Naive thymus-derived CD4-positive, alpha-beta T cell (primary cell): ENCODE data around the gene ENTPD6. TPM values are rescaled to one million over a fixed set of nuclear protein-coding genes. Genes with fewer than 3 reads are reported as not detected.
"Not testable (repeated sequence)": the region's sequence is repeated elsewhere in the genome, so short reads cannot be mapped to it uniquely, and the experiment has no call there.

Source experiments
- ATAC-seq: fragments of 150-1000 bp; cut with Tn5 transposase; 2 replicates; pipeline ENCODE4 v1.10.0; 2021; ENCODE audit warnings: mild to moderate bottlenecking, moderate library complexity
- CTCF ChIA-PET: fragments of 350-600 bp; sonication (Branson Sonifier 250); formaldehyde crosslinking; loops from one replicate; lab custom pipeline; 2021; ENCODE audit warnings: antibody characterized with exemption; lab: Charles Lee
- POLR2A ChIA-PET: fragments of 350-600 bp; sonication (Branson Sonifier 250); formaldehyde crosslinking; loops from one replicate; lab custom pipeline; 2021; ENCODE audit warnings: antibody characterized with exemption, inconsistent platforms; lab: Charles Lee
- DNase-seq, 9 donors: peaks; one replicate each; pipeline versions ENCODE4 v3.0.0 to v3.0.0-alpha.2; 2020 to 2022; ENCODE audit warnings: mixed read lengths in 1 of 9
- H3K27ac ChIP-seq: one replicate; pipeline ENCODE4 v1.7.0; 2013; ENCODE audit warnings: mild to moderate bottlenecking, low read depth, low read length, moderate library complexity
- H3K27me3 ChIP-seq, 2 donors: one replicate each; pipeline ENCODE4 v1.7.0; 2013; ENCODE audit warnings: low read length in 2 of 2, mild to moderate bottlenecking in 2 of 2, moderate library complexity in 2 of 2; ENCODE audit not compliant: control insufficient read depth in 2 of 2, insufficient read depth in 2 of 2
- H3K36me3 ChIP-seq, 3 experiments: 1 replicate in 2 of 3; 2 replicates in 1 of 3; pipeline ENCODE4 v1.7.0; 2013; ENCODE audit warnings: low read length in 3 of 3, mild to moderate bottlenecking in 3 of 3, moderate library complexity in 1 of 3; ENCODE audit not compliant: insufficient read depth in 3 of 3, control insufficient read depth in 2 of 3
- H3K4me1 ChIP-seq, 2 donors: one replicate each; pipeline ENCODE4 v1.7.0; 2013; ENCODE audit warnings: low read length in 2 of 2, mild to moderate bottlenecking in 2 of 2, moderate library complexity in 1 of 2; ENCODE audit not compliant: control insufficient read depth in 2 of 2, insufficient read depth in 2 of 2
- H3K4me3 ChIP-seq: 2 replicates; pipeline ENCODE4 v1.7.0; 2013; ENCODE audit warnings: mild to moderate bottlenecking, low read length
- H3K9me3 ChIP-seq, 3 experiments: 1 replicate in 2 of 3; 2 replicates in 1 of 3; pipeline ENCODE4 v1.7.0; 2013; ENCODE audit warnings: low read length in 3 of 3; ENCODE audit not compliant: control insufficient read depth in 2 of 3
- H3K27ac Mint-ChIP-seq, 9 donors: one replicate each; pipeline ENCODE4 v1.8.0; 2020 to 2022; ENCODE audit warnings: mixed read lengths in 9 of 9, mild to moderate bottlenecking in 8 of 9, moderate library complexity in 5 of 9, inconsistent platforms in 2 of 9
- H3K27me3 Mint-ChIP-seq, 5 donors: one replicate each; pipeline ENCODE4 v1.8.0; 2021 to 2022; ENCODE audit warnings: mixed read lengths in 5 of 5, mild to moderate bottlenecking in 1 of 5
- H3K36me3 Mint-ChIP-seq, 5 donors: one replicate each; pipeline ENCODE4 v1.8.0; 2020 to 2022; ENCODE audit warnings: mixed read lengths in 5 of 5, mild to moderate bottlenecking in 3 of 5, inconsistent platforms in 1 of 5
- H3K4me1 Mint-ChIP-seq, 7 donors: one replicate each; pipeline ENCODE4 v1.8.0; 2020 to 2022; ENCODE audit warnings: mixed read lengths in 7 of 7, mild to moderate bottlenecking in 3 of 7, inconsistent platforms in 1 of 7
- H3K4me3 Mint-ChIP-seq, 10 donors: one replicate each; pipeline ENCODE4 v1.8.0; 2020 to 2022; ENCODE audit warnings: mild to moderate bottlenecking in 10 of 10, mixed read lengths in 10 of 10, moderate library complexity in 6 of 10, inconsistent platforms in 2 of 10
- H3K9me3 Mint-ChIP-seq, 11 donors: one replicate each; pipeline ENCODE4 v1.8.0; 2020 to 2022; ENCODE audit warnings: mixed read lengths in 11 of 11, mild to moderate bottlenecking in 4 of 11, inconsistent platforms in 1 of 11, moderate library complexity in 1 of 11
- intact Hi-C, 2 donors: fragments of 100-400 bp; cut with micrococcal nuclease; formaldehyde crosslinking; loops; one replicate each; pipeline ENCODE4 v1.15.1; 2023
- polyA plus RNA-seq, 2 donors: library from polyadenylated mRNA; unstranded; fragments of 300-500 nt; fragmentation: Illumina TruSeq; gene quantifications; one replicate each; pipeline ENCODE4 v1.2.3, GENCODE V29; 2021
- total RNA-seq, 6 experiments: library from RNA in 5 of 6; stranded (reverse) in 5 of 6; gene quantifications; 1 replicate in 5 of 6; 2 replicates in 1 of 6; pipeline ENCODE4 v1.2.3 and lab custom pipeline; 2021 to 2026

The ENTPD6 gene
- total and polyA plus RNA-seq, 7 experiments from 2014 or later: 41.1 to 108 (median 68.6) TPM

DNA sequence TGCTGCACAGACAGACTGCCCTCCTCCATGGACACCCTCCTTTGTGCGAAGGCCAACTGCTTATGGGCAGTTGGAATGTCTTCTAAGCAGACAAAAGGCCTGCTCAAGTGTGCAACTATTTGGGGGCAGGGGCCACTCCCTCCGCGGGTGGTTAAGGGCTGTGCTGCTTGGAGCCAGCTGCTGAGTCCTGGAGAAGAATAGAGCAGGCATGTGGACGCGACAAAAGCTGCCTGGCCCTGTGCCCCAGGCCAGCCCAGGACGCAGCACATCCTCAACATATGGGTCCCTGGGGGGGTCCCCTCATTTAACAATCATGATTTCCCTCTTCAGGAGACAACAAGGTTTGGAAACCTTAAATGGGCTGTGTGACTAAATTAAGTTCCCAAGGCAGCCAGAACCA is 45.5 kb upstream of the ENTPD6 start:
- no peak overlapping the region for H3K27ac Mint-ChIP-seq
- POLR2A ChIA-PET: no interaction called here
- Histone ChIP-seq H3K27me3 (no peaks in the 10 kb centered on the region), H3K36me3 (no peaks in the 10 kb centered on the region), H3K4me1 (peaks cover 0 to 12% of the 10 kb centered on the region in 2 donors), H3K27ac (no peak overlapping the region), H3K9me3 (no peaks in the 10 kb centered on the region), H3K4me3 (no peak overlapping the region)
- peaks cover 0 to 2% (median 0%) of the 10 kb centered on the region in 11 donors for H3K9me3 Mint-ChIP-seq
- ATAC-seq (no peak), DNase-seq (no peak)
- H3K36me3 Mint-ChIP-seq: no peaks in the 10 kb centered on the region
- CTCF ChIA-PET: no interaction called here
- peaks cover 4 to 26% (median 8%) of the 10 kb centered on the region in 5 donors for H3K27me3 Mint-ChIP-seq
- peak overlapping the region in 5 of 10 donors; percentile 11 to 62 (median 39) for H3K4me3 Mint-ChIP-seq
- H3K4me1 Mint-ChIP-seq: peaks cover 5 to 7% (median 6%) of the 10 kb centered on the region in 7 donors
- intact Hi-C loops: no loop called here

DNA sequence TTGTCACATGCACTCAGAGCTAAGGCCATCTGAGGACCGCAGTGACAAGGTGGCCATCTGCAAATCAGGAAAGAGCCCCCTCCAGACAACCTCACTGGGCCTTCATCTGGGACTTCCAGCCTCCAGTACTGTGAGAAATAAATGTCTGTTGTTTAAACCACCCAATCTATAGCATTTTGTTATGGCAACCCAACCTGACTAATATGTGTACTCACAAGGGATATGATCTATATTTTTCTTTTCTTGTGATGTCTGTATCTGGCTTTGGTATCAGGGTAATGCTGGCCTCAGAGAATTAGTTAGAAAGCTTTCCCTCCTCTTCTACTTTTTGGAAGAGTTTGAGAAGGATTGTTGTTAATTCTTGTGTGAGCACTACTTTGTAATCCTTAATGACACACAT is 37.5 kb upstream of the ENTPD6 start:
- Mint-ChIP-seq H3K27ac (no peak overlapping the region), H3K4me3 (no peak overlapping the region), H3K9me3 (peaks cover 0 to 5% (median 0%) of the 10 kb centered on the region in 11 donors), H3K4me1 (peaks cover 0 to 7% (median 0%) of the 10 kb centered on the region in 7 donors), H3K27me3 (peaks cover 0 to 16% (median 3%) of the 10 kb centered on the region in 5 donors), H3K36me3 (no peaks in the 10 kb centered on the region)
- ChIA-PET POLR2A (no interaction called here), CTCF (no interaction called here)
- Histone ChIP-seq H3K36me3 (no peaks in the 10 kb centered on the region), H3K4me3 (no peak overlapping the region), H3K27me3 (no peaks in the 10 kb centered on the region), H3K27ac (no peak overlapping the region), H3K4me1 (no peaks in the 10 kb centered on the region), H3K9me3 (no peaks in the 10 kb centered on the region)
- intact Hi-C loops: no loop called here
- ATAC-seq: no peak
- DNase-seq: no peak

DNA sequence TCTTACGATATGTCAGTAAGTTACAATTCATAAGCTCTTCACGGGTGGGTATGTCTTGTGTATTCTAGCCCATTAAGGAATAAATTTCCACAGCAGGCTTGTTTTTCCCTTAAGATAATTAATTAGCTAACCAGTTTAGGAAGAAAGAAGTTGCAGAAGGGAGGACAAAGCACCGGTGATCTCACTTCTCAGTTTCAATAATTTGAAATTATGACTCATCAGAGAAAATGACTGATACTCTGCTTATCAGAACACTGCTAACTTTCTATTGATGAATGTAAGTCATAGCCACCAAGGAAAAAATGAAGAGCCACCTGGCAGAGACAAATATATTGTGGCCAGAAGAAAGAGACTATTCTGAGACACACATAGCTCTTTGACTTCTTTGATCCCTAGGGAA is 35.0 kb upstream of the ENTPD6 start:
- no peak for DNase-seq
- H3K4me3 ChIP-seq: no peak overlapping the region
- no peak overlapping the region for H3K27ac Mint-ChIP-seq
- H3K27ac ChIP-seq: no peak overlapping the region
- intact Hi-C loops: no loop called here
- ATAC-seq: no peak
- POLR2A ChIA-PET: no interaction called here
- no peaks in the 10 kb centered on the region for H3K27me3 ChIP-seq
- CTCF ChIA-PET: no interaction called here
- no peaks in the 10 kb centered on the region for H3K36me3 ChIP-seq
- peaks cover 0 to 5% (median 0%) of the 10 kb centered on the region in 7 donors for H3K4me1 Mint-ChIP-seq
- no peaks in the 10 kb centered on the region for H3K4me1 ChIP-seq
- H3K27me3 Mint-ChIP-seq: peaks cover 0 to 25% (median 5%) of the 10 kb centered on the region in 5 donors
- H3K9me3 Mint-ChIP-seq: peaks cover 0 to 23% (median 0%) of the 10 kb centered on the region in 11 donors
- no peaks in the 10 kb centered on the region for H3K36me3 Mint-ChIP-seq
- H3K9me3 ChIP-seq: no peaks in the 10 kb centered on the region
- no peak overlapping the region for H3K4me3 Mint-ChIP-seq

DNA sequence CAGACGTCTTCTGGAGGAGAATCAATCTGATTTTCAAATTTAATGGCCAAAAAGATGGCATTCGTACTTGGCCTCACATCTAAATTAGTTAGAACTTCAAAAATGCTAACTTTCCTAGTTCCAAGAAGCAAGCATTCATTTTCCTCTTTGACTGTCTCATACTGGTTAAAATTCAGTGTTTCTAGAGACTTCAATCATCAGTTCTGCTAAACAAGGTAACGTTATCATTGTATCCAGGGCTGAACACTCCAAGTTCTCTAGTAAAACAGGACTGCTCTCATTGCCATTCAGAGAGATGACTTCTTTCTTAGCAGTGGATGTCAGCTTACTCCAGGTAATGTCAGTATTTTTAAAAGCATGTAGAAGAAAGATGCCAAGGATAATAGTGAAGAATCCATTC is 34.6 kb upstream of the ENTPD6 start:
- H3K27ac Mint-ChIP-seq: no peak overlapping the region
- POLR2A ChIA-PET: no interaction called here

DNA sequence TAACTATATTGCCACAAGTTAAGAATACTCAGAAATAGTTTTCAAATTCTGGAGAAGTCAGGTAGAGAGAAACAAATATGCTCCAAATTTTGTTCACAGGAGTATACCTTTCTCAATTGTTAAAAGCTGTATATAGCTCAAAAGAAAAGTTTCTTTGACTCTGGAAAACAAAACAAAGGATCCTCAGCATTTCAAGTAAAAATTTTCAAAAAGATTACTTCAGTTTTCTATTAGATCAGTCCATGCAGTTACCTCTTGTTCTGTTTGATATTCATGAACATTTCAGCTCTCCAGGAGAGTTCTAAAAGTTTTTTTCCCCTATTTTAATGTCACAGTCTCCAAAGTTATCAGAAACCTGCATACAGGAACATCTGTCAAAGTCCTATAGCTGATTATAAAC is 30.4 kb upstream of the ENTPD6 start:
- H3K36me3 ChIP-seq: no peaks in the 10 kb centered on the region
- no peaks in the 10 kb centered on the region for H3K4me1 ChIP-seq
- H3K9me3 Mint-ChIP-seq: peaks cover 0 to 23% (median 0%) of the 10 kb centered on the region in 11 donors
- peaks cover 0 to 5% (median 0%) of the 10 kb centered on the region in 5 donors for H3K36me3 Mint-ChIP-seq
- H3K27ac ChIP-seq: no peak overlapping the region
- H3K9me3 ChIP-seq: no peaks in the 10 kb centered on the region
- DNase-seq (no peak), ATAC-seq (no peak)
- H3K4me3 ChIP-seq: no peak overlapping the region
- H3K4me3 Mint-ChIP-seq: no peak overlapping the region
- ChIA-PET CTCF (no interaction called here), POLR2A (no interaction called here)
- intact Hi-C loops: no loop called here
- no peak overlapping the region for H3K27ac Mint-ChIP-seq
- H3K27me3 ChIP-seq: no peaks in the 10 kb centered on the region
- peaks cover 0 to 5% (median 0%) of the 10 kb centered on the region in 7 donors for H3K4me1 Mint-ChIP-seq
- H3K27me3 Mint-ChIP-seq: peaks cover 5 to 34% (median 14%) of the 10 kb centered on the region in 5 donors

More for the DNA sequence above, 34.6 kb upstream of the ENTPD6 start:
- Histone ChIP-seq H3K27me3 (no peaks in the 10 kb centered on the region), H3K4me3 (no peak overlapping the region), H3K27ac (no peak overlapping the region), H3K9me3 (no peaks in the 10 kb centered on the region), H3K36me3 (no peaks in the 10 kb centered on the region), H3K4me1 (no peaks in the 10 kb centered on the region)
- CTCF ChIA-PET: no interaction called here
- Mint-ChIP-seq H3K9me3 (peaks cover 0 to 23% (median 0%) of the 10 kb centered on the region in 11 donors), H3K4me3 (no peak overlapping the region), H3K27me3 (peaks cover 0 to 25% (median 5%) of the 10 kb centered on the region in 5 donors), H3K4me1 (peaks cover 0 to 5% (median 0%) of the 10 kb centered on the region in 7 donors), H3K36me3 (no peaks in the 10 kb centered on the region)
- intact Hi-C loops: no loop called here
- DNase-seq: no peak
- no peak for ATAC-seq

DNA sequence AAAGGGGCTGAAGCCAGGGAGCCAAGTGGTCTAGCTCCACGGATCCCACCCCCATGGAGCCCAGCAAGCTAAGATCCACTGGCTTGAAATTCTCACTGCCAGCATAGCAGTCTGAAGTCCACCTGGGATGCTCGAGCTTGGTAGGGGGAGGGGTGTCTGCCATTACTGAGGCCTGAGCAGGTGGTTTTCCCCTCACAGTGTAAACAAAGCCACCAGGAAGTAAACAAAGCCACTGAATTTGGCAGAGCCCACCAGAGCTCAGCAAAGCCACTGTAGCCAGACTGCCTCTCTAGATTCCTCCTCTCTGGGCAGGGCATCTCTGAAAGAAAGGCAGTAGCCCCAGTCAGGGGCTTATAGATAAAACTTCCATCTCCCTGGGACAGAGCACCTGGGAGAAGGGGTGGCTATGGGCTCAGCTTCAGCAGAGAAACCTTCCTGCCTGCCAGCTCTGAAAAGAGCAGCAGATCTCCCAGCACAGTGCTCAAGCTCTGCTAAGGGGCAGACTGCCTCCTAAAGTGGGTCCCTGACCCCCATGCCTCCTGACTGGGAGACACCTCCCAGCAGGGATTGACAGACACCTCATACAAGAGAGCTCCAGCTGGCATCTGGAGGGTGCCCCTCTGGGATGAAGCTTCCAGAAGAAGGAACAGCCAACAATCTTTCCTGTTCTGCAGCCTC is 29.3 kb upstream of the ENTPD6 start:
- H3K4me1 Mint-ChIP-seq, H3K27ac ChIP-seq, ATAC-seq, H3K4me1 ChIP-seq, H3K27me3 ChIP-seq, POLR2A ChIA-PET, H3K9me3 ChIP-seq, H3K4me3 ChIP-seq, intact Hi-C loops, H3K4me3 Mint-ChIP-seq, H3K36me3 ChIP-seq, DNase-seq, CTCF ChIA-PET, H3K36me3 Mint-ChIP-seq, H3K27ac Mint-ChIP-seq: not testable (repeated sequence)
- peaks cover 5 to 28% (median 14%) of the 10 kb centered on the region in 5 donors for H3K27me3 Mint-ChIP-seq
- H3K9me3 Mint-ChIP-seq: peaks cover 0 to 23% (median 0%) of the 10 kb centered on the region in 11 donors

DNA sequence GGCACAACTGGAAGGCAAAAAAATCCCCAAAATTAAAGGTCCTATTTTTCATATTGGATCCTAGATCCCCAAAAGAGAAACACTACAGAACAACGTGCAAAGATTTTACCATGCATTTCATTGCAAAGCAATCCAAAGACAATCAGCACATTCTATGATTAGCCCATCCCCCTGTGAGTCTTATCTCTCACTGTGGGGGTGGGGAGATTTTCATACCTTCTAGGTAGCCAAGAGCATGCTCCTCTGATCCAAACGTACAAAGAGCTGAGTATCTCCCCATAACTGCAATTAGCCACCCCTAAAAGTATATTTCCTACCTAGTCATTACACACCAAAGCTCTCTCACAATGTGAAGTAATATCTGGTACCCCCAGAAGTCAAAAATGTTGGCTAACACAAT is 22.2 kb upstream of the ENTPD6 start:
- Mint-ChIP-seq H3K27me3 (peaks cover 0 to 25% (median 3%) of the 10 kb centered on the region in 5 donors), H3K36me3 (peaks cover 0 to 4% (median 1%) of the 10 kb centered on the region in 5 donors), H3K4me3 (no peak overlapping the region), H3K9me3 (peaks cover 0 to 13% (median 0%) of the 10 kb centered on the region in 11 donors), H3K4me1 (no peaks in the 10 kb centered on the region), H3K27ac (no peak overlapping the region)
- Histone ChIP-seq H3K4me3 (no peak overlapping the region), H3K36me3 (no peaks in the 10 kb centered on the region), H3K4me1 (no peaks in the 10 kb centered on the region), H3K9me3 (no peaks in the 10 kb centered on the region), H3K27ac (no peak overlapping the region), H3K27me3 (no peaks in the 10 kb centered on the region)
- ATAC-seq (no peak), DNase-seq (no peak)
- intact Hi-C loops: no loop called here
- ChIA-PET POLR2A (no interaction called here), CTCF (no interaction called here)
